Skeletal muscle tissue (tissue), 4 donors: Measurements from ENCODE around the gene SLC8B1. TPM values are rescaled to one million over a fixed set of nuclear protein-coding genes. Genes with fewer than 3 reads are reported as not detected.

Source experiments
- H3K27ac ChIP-seq: one replicate; pipeline ENCODE4 v1.7.0; 2013; ENCODE audit warnings: mild to moderate bottlenecking, low read depth, low read length, inconsistent platforms
- H3K27me3 ChIP-seq, 3 donors: one replicate each; pipeline ENCODE4 v1.7.0; 2013; ENCODE audit warnings: low read length in 3 of 3; ENCODE audit not compliant: control insufficient read depth in 3 of 3, insufficient read depth in 3 of 3
- H3K36me3 ChIP-seq, 3 donors: one replicate each; pipeline ENCODE4 v1.7.0; 2013; ENCODE audit warnings: low read length in 3 of 3; ENCODE audit not compliant: control insufficient read depth in 3 of 3, insufficient read depth in 3 of 3
- H3K4me1 ChIP-seq, 3 donors: one replicate each; pipeline ENCODE4 v1.7.0; 2013; ENCODE audit warnings: low read length in 3 of 3, mild to moderate bottlenecking in 3 of 3; ENCODE audit not compliant: control insufficient read depth in 3 of 3, insufficient read depth in 3 of 3
- H3K4me3 ChIP-seq, 3 donors: one replicate each; pipeline ENCODE4 v1.7.0; 2013; ENCODE audit warnings: low read length in 3 of 3
- H3K9ac ChIP-seq, 3 donors: one replicate each; pipeline ENCODE4 v1.7.0; 2013; ENCODE audit warnings: low read length in 3 of 3, mild to moderate bottlenecking in 3 of 3, moderate library complexity in 2 of 3, low read depth in 1 of 3
- H3K9me3 ChIP-seq, 3 donors: one replicate each; pipeline ENCODE4 v1.7.0; 2013; ENCODE audit warnings: low read length in 3 of 3; ENCODE audit not compliant: control insufficient read depth in 3 of 3
- total RNA-seq: library from RNA; depleted of rRNA; stranded (reverse); fragments of >200 nt; gene quantifications from one replicate; pipeline ENCODE4 v1.2.3, GENCODE V29; 2014
- donor health status: Osteomylitis.

The SLC8B1 gene
- total RNA-seq, 1 donor from 2014 or later = 8.4 TPM

- Histone ChIP-seq H3K9me3 (no peaks in the 10 kb centered on the region), H3K9ac (peak overlapping the region in 1 of 3 donors; percentile 8), H3K4me1 (no peaks in the 10 kb centered on the region), H3K27ac (no peak overlapping the region), H3K27me3 (no peaks in the 10 kb centered on the region), H3K4me3 (no peak overlapping the region), H3K36me3 (peaks cover 47 to 61% (median 59%) of the 10 kb centered on the region in 3 donors)
Measured at GRCh38 chr12:113315358-113315757, 19.6 kb downstream of the SLC8B1 start.

- Histone ChIP-seq H3K9me3 (no peaks in the 10 kb centered on the region), H3K9ac (no peak overlapping the region), H3K27ac (no peak overlapping the region), H3K4me3 (no peak overlapping the region), H3K27me3 (no peaks in the 10 kb centered on the region), H3K4me1 (no peaks in the 10 kb centered on the region), H3K36me3 (peaks cover 45 to 57% (median 56%) of the 10 kb centered on the region in 3 donors)
Measured at GRCh38 chr12:113314121-113314529, 20.8 kb downstream of the SLC8B1 start.

DNA sequence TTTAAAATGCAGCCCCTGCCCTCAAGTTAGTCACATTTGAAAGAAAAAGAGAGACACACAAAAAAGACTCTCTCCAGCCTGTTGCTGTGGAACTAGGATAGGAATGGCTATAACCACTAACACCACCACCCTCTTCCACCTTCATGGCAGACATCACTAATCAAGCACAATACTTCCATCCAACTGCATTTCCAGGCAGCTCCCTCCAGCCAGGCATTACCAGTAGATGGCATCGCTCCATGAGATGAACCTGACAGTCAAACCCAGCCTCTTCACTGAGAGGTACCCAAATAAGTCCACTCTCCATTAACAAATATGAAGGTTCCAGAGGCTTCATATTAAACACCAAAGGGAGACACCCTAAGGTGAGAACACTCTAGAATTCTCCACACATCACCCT is 24.4 kb downstream of the SLC8B1 start:
- no peaks in the 10 kb centered on the region for H3K27me3 ChIP-seq
- no peaks in the 10 kb centered on the region for H3K4me1 ChIP-seq
- H3K27ac ChIP-seq = no peak overlapping the region
- no peaks in the 10 kb centered on the region for H3K9me3 ChIP-seq
- no peak overlapping the region for H3K9ac ChIP-seq
- H3K36me3 ChIP-seq = peaks cover 31 to 49% (median 42%) of the 10 kb centered on the region in 3 donors
- no peak overlapping the region for H3K4me3 ChIP-seq

DNA sequence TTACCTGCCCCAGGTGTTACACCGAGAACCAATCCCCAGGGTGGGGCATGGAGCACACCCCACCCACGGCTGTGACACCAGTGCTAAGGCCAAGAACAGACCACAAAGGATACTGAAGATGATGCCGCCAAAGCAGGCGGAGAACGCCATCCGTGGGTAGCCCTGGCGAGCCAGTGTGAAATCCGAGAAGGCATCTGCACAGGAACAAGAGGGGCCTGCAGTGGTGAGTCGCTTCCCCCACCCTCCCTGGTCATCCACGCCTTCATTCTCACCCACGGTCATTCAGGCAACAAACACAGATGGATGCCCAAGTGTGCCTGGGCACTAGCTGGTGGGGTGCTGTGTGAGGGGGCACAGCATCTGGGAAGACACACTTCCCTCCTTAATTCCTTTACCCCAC is 28.5 kb downstream of the SLC8B1 start:
- Histone ChIP-seq H3K4me3 (no peak overlapping the region), H3K36me3 (peaks cover 32 to 57% (median 56%) of the 10 kb centered on the region in 3 donors), H3K27me3 (no peaks in the 10 kb centered on the region), H3K27ac (no peak overlapping the region), H3K9me3 (no peaks in the 10 kb centered on the region), H3K9ac (no peak overlapping the region), H3K4me1 (no peaks in the 10 kb centered on the region)

- no peak overlapping the region for H3K4me3 ChIP-seq
- no peaks in the 10 kb centered on the region for H3K9me3 ChIP-seq
- no peak overlapping the region for H3K27ac ChIP-seq
- H3K27me3 ChIP-seq = no peaks in the 10 kb centered on the region
- peaks cover 0 to 2% (median 0%) of the 10 kb centered on the region in 3 donors for H3K4me1 ChIP-seq
- H3K36me3 ChIP-seq = peaks cover 32 to 54% (median 52%) of the 10 kb centered on the region in 3 donors
- H3K9ac ChIP-seq = no peak overlapping the region
Measured at GRCh38 chr12:113305281-113305856, 29.5 kb downstream of the SLC8B1 start.

- no peak overlapping the region for H3K4me3 ChIP-seq
- H3K9ac ChIP-seq = no peak overlapping the region
- no peaks in the 10 kb centered on the region for H3K27me3 ChIP-seq
- no peaks in the 10 kb centered on the region for H3K9me3 ChIP-seq
- peaks cover 20 to 24% (median 20%) of the 10 kb centered on the region in 3 donors for H3K4me1 ChIP-seq
- H3K36me3 ChIP-seq = peaks cover 26 to 56% (median 43%) of the 10 kb centered on the region in 3 donors
- no peak overlapping the region for H3K27ac ChIP-seq
Measured at GRCh38 chr12:113302886-113303640, 31.8 kb downstream of the SLC8B1 start.

GRCh38 chr12:113302466-113302865 is 32.4 kb downstream of the SLC8B1 start:
- Histone ChIP-seq H3K27ac (no peak overlapping the region), H3K4me1 (peaks cover 26 to 30% (median 26%) of the 10 kb centered on the region in 3 donors), H3K27me3 (no peaks in the 10 kb centered on the region), H3K4me3 (no peak overlapping the region), H3K36me3 (peaks cover 29 to 51% (median 38%) of the 10 kb centered on the region in 3 donors), H3K9me3 (no peaks in the 10 kb centered on the region), H3K9ac (no peak overlapping the region)

DNA sequence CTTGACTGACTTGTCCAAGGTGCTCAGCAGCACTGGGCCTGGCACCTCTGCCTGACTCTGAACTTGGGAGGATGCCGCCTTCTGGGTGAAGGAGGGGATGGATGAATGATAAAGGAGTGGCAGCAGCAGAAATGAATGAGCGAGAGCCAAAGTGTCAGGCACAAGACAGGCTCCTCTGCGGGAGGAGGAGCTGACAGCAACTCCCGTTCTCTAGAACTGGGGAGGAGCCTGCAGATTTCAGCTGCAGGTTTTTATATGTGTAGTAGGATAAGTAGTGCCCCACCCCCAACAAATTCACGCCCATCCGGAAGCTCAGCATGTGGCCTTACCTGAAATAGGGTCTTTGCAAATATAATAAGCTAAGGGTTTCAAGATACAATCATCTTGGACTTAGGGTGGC is 33.1 kb downstream of the SLC8B1 start:
- Histone ChIP-seq H3K36me3 (peaks cover 26 to 48% (median 33%) of the 10 kb centered on the region in 3 donors), H3K4me3 (no peak overlapping the region), H3K27ac (no peak overlapping the region)

DNA sequence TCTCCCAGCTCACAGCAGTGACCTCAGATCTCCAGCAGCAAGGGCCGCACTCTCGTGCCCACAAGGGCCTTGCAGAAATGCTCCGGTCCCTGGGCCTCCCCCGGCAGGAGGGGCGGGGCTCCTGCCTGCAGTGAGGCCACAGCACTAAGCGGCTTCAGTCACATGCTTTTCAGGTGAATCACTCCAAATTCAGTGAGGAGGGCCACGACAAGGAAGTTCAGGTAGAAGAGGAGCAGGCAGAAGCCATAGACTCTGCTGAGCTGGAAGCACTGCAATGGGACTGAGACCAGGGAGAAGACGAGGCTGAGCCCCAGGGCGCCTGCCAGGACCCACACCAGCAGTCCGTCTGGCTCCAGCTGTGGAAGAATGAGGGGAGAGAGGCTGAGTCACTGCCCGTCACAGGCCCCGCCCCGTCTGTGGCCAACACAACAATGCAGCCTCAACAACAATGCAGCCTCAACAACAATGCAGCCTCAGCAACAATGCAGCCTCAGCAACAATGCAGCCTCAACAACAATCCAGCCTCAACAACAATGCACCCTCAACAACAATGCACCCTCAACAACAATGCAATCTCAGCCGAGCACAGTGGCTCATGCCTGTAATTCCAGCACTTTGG is 35.2 kb downstream of the SLC8B1 start:
- H3K4me3 ChIP-seq = peak overlapping the region in 2 of 3 donors; percentile 4 to 6
- H3K9ac ChIP-seq = peak overlapping the region in 2 of 3 donors; percentile 57 to 71
- H3K36me3 ChIP-seq = peaks cover 28 to 52% (median 34%) of the 10 kb centered on the region in 3 donors
- peaks cover 27 to 32% (median 29%) of the 10 kb centered on the region in 3 donors for H3K4me1 ChIP-seq
- no peaks in the 10 kb centered on the region for H3K27me3 ChIP-seq
- peak overlapping the region; percentile 85 for H3K27ac ChIP-seq
- no peaks in the 10 kb centered on the region for H3K9me3 ChIP-seq

More for the DNA sequence above, 33.1 kb downstream of the SLC8B1 start:
- no peak overlapping the region for H3K9ac ChIP-seq
- no peaks in the 10 kb centered on the region for H3K27me3 ChIP-seq
- no peaks in the 10 kb centered on the region for H3K9me3 ChIP-seq
- peaks cover 27 to 32% (median 29%) of the 10 kb centered on the region in 3 donors for H3K4me1 ChIP-seq
